ENCODE results near the gene WBP11.
"Not testable (repeated sequence)": the region's sequence is repeated elsewhere in the genome, so short reads cannot be mapped to it uniquely, and the experiment has no call there.

WBP11 gene

DNA sequence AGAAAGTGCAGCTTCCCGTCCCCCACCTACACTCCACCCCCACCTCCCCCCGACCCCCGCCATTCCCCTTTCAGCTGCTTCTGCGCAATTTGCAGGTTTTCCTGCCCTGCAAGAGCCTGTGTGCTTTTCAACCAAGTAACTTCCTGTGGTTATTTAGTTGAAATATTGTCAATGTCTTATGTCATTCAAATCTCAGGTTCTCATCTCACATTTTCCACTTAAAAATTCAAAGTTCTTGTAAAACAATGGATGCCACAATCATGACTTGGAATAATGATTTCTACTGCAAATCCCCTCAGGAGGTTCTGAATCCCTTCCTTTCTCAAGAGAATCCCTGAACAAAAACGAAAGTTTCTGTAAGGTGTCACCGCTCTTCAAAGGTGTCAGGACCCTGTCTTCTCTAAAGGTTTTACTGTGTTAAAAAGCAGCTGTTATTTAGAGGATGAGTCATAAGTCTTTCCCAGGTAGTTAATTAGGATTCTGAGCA is 31.6 kb downstream of the WBP11 start:
- no peak for DNase-seq (ENCODE audit: low spot score)

DNA sequence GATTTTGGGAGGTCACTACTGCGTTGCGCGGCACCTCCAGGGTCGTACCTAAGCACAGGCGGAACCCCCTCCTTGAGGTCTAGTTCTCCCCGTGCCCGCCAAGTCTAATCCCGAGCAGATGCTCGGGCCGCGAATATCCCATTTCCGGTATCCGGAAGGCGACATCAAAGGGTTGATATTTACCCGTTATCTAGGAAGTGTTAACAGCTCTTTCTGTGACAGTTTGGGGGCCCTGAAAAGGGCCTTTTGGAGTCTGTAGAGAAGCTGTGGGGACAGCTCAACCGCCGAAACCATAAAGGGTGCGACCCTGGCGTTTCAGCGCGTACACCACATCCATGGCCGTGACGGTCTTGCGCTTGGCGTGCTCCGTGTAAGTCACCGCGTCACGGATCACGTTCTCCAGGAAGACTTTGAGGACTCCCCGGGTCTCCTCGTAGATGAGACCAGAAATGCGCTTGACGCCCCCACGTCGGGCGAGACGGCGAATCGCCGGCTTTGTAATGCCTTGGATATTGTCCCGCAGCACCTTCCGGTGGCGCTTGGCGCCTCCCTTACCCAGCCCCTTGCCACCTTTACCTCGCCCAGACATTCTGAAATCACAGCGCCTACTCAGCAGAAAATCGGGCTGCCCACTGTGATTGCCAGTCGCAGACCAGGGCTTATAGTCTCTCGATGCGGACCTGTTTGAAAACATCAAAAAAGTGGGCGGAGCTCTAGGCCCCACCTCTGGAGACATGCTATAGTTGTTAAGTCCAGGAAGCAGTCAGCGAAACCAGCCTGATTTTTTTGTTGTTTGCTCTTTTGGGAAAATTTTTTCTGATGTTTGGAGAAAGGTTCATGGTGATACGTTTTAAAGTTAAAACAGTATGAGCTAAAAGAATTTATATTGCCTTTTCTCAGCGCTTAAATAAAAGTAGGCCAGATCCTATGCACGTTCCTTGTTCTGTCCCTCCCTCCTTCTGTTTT is 32.5 kb downstream of the WBP11 start:
- peak; percentile 93 for DNase-seq (ENCODE audit: low spot score)

DNA sequence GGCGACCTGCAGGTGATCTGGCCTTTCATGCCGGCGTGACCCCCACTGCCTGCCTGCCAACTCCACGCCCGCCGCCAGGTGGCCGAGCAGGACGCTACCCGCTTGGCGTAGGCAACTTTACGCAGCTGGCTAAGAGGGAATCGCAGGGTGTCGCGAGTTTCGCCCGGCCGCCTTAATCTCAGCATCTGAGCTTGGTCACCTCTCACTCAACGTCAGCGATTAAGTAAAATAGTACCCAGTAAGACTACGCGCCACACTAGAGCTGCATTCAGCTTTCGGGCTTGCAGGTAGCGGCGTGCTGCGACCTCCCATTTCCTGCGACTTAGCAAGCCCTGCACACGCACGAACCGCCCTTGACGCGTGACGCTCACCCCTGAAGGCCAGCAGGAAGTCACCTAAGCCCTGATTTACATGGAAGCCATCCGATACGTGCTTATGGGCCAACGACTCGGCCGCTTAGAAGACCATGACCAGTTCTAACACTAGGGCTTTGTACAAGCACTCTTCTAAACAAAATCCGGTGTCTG is 33.2 kb downstream of the WBP11 start:
- peak; percentile 61 for DNase-seq (ENCODE audit: low spot score)

DNA sequence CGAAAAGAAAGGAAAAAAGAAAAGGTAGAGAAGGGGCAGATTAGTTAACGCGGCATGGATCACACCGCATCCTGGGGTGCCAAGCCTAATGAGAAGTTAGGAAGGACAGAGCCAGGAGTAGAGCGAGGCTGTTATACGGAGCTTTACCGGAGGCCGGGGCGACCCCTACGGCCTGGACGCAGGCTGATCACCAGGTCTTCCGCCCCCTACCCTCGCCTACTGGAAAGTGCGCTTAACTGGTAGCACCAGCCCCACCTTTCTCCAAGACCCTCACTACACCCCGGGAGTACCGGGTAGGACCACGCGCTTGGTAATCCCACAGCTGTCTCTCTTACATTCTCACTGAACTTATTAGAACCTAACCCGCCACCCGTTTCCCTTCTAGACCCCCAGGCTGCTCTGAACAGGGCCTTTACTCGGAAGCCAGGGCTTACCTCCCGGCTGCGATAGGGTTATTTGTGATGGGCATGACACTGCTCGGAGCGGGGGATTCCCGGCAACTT is 33.8 kb downstream of the WBP11 start:
- no peak for DNase-seq (ENCODE audit: low spot score)

DNA sequence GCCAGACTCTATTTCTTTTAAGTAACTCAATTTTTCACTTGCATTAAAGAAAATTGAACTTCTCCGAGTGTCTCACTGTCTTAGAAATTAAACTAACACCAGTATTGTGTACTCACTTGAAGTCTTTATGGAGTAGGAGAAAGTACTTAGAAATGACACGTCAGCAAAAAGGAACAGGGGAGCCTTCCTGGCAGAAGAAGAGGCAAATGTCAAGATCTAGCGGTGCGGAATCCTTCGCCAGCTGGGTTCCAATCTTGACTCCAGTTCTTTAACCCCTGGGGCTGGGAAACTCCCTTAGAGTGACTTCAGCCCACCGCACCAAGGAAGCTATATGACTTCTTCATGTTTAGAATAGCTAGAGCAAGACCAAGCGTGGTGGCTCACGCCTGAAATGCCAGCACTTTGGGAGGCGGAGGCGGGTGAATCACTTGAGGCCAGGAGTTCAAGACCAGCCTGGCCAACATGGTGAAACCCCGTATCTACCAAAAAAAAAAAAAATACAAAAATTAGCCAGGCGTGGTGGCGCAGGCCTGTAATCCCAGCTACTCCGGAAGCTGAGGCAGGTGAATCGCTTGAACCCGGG is 34.4 kb downstream of the WBP11 start:
- DNase-seq (ENCODE audit: low spot score), result no peak

DNA sequence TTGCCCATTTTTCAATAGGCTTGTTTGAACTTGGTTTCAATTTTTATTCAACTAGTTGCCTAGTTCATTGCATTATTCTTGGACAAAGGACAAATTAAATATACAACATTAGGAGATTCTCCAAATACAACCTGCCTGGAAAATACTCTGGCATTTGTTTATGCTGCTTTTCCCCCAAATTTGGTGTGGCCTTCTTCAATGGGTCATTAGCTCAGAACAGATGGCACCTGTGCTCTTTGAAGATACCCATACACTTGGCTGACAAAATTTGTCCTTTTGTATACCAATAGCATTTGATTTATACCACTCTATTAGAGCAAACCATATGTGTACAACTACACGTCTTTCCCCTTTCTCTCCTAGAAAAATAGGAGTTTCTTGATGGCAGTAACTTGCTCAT is 35.7 kb downstream of the WBP11 start:
- no peak for DNase-seq (ENCODE audit: low spot score)

DNA sequence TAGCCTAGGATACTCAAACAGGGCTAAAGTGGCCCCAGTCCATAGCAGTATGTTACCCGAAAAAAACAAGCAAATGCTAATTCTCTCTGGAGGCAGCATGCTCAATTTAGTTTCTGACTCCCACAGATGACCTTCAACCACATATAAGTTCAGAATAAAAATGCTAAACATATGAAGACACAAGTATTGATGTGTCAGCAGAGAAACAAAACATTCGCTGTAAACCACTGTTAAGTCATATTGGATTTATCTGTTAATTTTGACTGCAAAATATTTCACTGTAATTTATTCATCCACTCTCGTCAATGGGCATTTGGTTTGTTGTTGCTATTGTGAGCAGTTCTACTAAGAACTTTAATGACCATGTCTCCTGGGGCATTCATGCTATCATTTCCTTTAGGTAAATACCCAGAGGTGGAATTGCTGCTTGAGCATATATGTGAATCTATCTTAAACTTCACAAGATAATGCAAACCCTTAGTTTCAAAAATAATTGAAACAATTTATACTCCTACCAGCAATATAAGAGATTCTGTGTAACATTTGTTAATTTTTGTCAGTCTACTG is 36.5 kb downstream of the WBP11 start:
- no peak for DNase-seq (ENCODE audit: low spot score)

DNA sequence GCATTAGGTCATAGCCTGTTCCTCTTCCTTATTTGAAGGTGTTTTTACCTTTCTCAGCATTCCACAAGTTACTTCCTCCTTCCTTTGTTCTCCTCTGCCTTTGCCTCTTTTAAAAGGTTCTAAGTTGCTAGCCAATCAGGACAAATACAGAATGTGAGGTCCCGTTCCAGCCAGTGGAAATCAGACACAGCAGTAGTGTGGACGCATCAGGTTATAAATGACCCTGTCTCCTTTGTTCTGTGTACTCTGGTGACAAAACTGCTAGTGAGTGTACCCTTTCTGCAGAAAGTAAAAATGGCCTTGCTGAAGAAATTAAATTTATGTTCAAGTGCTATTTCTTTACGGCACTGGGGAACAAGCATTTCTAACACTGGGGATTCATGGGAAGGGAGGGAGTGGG is 37.3 kb downstream of the WBP11 start:
- not testable (repeated sequence) for DNase-seq (ENCODE audit: low spot score)

DNA sequence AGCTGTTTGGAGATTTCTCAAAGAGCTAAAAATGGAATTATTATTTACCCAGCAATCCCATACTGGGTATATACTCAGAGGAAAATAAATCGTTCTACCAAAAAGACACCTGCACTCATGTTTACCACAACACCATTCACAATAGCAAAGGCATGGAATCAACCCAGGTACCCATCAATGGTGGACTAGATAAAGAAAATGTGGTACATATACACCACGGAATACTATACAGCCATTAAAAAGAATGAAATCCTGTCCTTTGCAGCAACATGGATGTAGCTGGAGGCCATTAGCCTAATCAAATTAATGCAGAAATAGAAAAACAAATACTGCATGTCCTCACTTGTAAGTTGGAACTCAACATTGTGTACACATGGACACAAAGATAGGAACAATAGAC is 37.9 kb downstream of the WBP11 start:
- no peak for DNase-seq (ENCODE audit: low spot score)

DNA sequence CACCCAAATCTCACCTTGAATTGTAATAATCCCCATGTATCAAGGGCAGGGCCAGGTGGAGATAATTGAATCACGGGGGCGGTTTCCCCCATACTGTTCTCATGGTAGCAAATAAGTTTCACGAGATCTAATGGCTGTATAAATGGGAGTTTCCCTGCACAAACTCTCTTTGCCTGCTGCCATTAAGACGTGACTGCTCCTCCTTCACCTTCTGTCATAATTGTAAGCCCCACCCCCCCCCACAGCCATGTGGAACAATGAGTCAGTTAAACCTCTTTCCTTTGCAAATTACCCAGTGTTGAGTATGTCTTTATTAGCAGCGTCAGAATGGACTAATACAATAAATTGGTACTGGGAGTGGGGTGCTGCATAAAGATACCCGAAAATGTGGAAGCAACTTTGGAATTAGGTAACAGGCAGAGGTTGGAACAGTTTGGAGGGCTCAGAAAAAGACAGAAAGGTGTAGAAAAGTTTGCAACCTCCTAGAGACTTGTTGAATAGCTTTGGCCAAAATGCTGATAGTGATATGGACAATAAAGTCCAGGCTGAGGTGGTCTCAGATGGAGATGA is 43.5 kb downstream of the WBP11 start:
- DNase-seq (ENCODE audit: low spot score), result not testable (repeated sequence)

DNA sequence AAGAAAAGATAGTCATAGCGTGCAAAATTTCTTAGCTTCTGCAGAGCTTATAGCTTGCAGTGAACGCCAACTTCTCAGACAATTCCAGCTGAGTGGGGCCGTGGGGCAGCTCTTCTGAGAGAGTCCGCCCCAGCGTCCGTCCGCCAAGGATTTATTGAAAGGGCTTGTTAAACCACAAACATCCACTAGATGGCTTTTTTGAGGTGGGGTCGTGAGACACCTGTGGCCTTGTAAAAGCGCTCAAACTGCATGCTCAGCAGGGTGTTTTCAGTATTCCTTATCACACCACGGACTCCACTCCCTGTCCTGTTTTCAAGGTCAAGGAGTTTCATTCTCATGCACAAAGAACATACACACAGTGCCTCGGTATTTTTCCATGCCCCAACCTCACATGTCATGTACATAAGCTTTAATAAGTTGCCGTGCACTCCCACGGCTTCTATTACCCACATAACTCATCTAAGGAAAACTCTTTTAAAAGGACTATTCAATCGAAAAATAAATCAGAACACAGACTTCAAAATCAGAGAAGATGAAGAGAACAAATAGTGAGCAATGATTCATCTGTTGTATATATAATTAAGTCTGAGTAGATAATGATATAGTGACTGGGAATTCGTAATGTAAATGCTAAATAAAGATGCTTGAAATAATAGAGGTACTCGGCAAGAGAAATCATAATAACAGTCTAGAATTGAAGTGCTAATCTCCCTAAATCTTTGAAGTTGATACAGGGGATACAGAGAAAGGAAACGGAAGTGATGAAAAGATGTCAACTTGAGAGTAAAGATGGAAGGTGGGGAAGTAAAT is 46.7 kb downstream of the WBP11 start:
- no peak for DNase-seq (ENCODE audit: low spot score)

DNA sequence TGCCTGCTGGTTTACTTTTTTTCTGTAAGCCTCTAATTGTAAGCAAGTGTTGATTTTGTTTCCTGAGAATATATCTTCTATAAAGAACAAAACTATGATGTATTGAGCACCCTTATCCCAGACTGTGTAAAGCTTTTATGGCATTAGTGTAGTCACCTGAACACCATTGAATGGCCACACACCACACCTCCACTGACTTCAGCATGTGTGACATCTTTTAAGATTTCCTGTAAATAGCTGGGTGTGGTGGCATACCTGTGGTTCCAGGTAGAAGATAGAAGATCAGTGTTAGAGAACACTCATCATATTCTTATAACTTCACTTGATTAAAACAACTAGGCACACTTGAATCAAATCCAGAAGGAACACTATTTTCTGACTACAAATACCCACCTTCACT is 51.3 kb downstream of the WBP11 start:
- DNase-seq (ENCODE audit: low spot score), result no peak

DNA sequence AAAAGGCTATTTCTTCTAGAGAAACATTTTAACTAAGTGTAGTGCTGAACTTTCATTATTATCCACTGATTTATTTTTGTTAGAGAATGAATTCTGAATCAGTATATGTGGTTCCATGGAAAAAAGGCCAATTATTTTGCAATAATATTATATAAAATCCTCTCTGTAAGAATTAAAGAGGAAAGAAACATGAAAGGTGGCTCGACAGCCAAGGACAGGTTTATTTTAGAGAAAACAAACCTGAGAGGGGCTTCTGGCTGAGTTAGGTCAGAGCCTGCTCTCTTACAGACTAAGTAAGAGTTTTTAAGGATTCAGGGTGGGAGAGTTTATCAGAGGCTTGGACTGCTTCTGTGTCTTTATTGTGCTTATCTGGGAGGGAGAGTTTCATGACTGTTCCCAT is 60.2 kb downstream of the WBP11 start:
- no peak for DNase-seq (ENCODE audit: low spot score)

DNA sequence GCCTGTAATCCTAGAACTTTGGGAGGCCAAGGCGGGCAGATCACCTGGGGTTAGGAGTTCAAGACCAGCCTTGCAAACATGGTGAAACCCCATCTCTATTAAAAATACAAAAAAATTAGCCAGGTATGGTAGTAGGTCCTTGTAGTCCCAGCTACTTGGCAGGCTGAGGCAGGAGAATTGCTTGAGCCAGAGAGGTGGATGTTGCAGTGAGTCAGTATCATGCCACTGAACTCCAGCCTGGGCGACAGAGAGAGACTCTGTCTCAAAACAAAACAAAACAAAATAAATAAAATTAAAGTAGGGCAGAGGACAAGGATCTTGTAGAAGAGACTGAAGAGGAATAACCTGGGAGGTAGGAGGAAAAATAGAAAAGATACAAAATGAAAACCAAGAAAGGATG is 61.3 kb downstream of the WBP11 start:
- DNase-seq (ENCODE audit: low spot score), result no peak

DNA sequence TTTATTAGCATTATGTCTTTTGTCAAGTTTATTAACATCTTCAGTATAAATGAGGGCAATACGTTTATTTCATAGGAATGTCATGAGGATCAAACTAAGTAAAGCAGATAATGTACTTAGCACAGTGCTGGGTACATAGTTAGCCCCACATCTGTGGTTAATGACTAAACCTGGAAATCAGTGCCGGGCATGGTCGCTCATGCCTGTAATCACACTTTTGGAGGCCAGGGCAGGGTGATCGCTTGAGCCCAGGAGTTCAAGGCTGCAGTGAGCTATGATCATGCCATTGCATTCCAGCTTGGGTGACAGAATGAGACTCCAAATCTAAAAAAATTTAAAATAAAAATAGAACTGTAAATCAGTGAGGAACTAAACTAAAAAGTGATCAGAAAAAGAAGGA is 62.1 kb downstream of the WBP11 start:
- DNase-seq (ENCODE audit: low spot score), result no peak

DNA sequence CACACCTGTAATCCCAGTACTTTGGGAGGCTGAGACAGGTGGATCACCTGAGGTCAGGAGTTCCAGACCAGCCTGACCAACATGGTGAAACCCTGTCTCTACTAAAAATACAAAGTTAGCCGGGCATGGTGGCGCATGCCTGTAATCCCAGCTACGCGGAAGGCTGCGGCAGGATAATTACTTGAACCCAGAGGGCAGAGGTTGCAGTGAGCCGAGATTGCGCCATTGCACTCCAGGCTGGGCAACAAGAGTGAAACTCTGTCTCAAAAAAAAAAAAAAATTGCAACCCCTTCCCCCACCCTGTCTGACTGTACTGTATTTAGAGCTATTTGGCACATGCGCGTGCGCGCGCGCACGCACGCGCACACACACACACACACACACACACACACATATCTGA is 66.8 kb downstream of the WBP11 start:
- DNase-seq (ENCODE audit: low spot score), result not testable (repeated sequence)
